Effector memory CD8-positive, alpha-beta T cell (primary cell): ENCODE data around the gene CDH15.
"Not testable (repeated sequence)": the region's sequence is repeated elsewhere in the genome, so short reads cannot be mapped to it uniquely, and the experiment has no call there.

Experiments used
- ATAC-seq: fragments of 150-1000 bp; cut with Tn5 transposase; replicated peaks from 2 replicates; pipeline ENCODE4 v1.10.0; 2021; ENCODE audit warnings: mild to moderate bottlenecking, moderate library complexity
- DNase-seq, 3 experiments: peaks; one replicate each; pipeline ENCODE4 v3.0.0; 2021
- H3K27ac Mint-ChIP-seq, 2 donors: one replicate each; pipeline ENCODE4 v1.8.0; 2022; ENCODE audit warnings: mild to moderate bottlenecking in 2 of 2, mixed read lengths in 2 of 2, moderate library complexity in 2 of 2
- H3K27me3 Mint-ChIP-seq, 2 donors: one replicate each; pipeline ENCODE4 v1.8.0; 2022; ENCODE audit warnings: mixed read lengths in 2 of 2
- H3K36me3 Mint-ChIP-seq: one replicate; pipeline ENCODE4 v1.8.0; 2022; ENCODE audit warnings: mild to moderate bottlenecking, moderate library complexity, mixed read lengths; ENCODE audit not compliant: insufficient read depth
- H3K4me1 Mint-ChIP-seq, 2 donors: one replicate each; pipeline ENCODE4 v1.8.0; 2022; ENCODE audit warnings: low read depth in 2 of 2, mixed read lengths in 2 of 2
- H3K4me3 Mint-ChIP-seq, 2 donors: one replicate each; pipeline ENCODE4 v1.8.0; 2022; ENCODE audit warnings: mild to moderate bottlenecking in 2 of 2, mixed read lengths in 2 of 2, moderate library complexity in 2 of 2
- H3K9me3 Mint-ChIP-seq, 2 donors: one replicate each; pipeline ENCODE4 v1.8.0; 2022; ENCODE audit warnings: mixed read lengths in 2 of 2

CDH15 gene

DNA sequence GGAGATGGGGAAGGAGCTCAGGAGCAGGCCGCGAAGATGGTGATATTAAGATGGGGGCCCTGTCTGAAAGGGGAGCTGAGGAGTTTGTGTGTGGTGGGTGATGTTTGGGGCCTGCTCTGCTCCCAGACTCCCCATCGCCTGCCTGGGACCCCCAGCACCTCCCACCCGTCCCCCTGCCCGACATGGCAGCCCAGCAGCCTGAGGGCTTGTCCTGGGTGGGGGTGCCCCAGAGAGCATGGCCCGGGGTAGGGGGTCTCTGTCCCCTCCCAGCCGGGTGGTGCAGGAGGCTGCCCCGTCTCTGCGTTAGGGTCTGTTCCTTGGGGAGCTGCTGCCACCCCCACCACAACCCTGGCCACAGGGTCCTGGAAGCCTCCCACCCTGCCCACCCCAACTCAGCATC is 5.2 kb downstream of the CDH15 start:
- ATAC-seq (no peak), DNase-seq (no peak)
- Mint-ChIP-seq H3K4me1 (no peaks in the 10 kb centered on the region), H3K9me3 (no peaks in the 10 kb centered on the region), H3K4me3 (no peak overlapping the region), H3K27ac (no peak overlapping the region), H3K27me3 (no peaks in the 10 kb centered on the region), H3K36me3 (no peaks in the 10 kb centered on the region)

DNA sequence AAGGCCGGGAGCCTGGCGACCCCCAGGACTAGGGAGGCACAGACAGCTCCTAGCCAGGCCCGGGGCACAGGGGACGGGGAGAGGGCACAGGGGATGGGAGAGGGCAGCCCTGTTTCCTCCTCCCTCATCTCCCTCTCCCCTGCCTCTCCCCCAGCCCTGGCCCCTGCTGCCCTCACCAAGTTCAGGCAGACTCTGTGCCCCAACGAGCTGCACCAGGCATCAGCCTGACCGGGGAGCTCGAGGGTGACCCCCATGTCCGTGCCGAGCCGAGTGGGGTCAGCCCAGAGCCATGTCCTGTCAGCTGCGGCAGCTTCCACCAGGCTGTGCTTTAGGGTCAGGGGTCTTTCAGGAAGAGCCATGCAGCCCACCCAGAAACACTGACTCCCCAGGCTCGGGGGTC is 6.0 kb downstream of the CDH15 start:
- no peak for ATAC-seq
- no peak overlapping the region for H3K27ac Mint-ChIP-seq

GRCh38 chr16:89178453-89179147 is 7.1 kb downstream of the CDH15 start:
- Mint-ChIP-seq H3K4me1 (no peaks in the 10 kb centered on the region), H3K9me3 (no peaks in the 10 kb centered on the region), H3K4me3 (no peak overlapping the region), H3K27me3 (no peaks in the 10 kb centered on the region), H3K27ac (no peak overlapping the region), H3K36me3 (no peaks in the 10 kb centered on the region)
- DNase-seq (no peak), ATAC-seq (no peak)

More for the DNA sequence above, 6.0 kb downstream of the CDH15 start:
- Mint-ChIP-seq H3K9me3 (no peaks in the 10 kb centered on the region), H3K4me1 (no peaks in the 10 kb centered on the region), H3K27me3 (no peaks in the 10 kb centered on the region), H3K4me3 (no peak overlapping the region), H3K36me3 (no peaks in the 10 kb centered on the region)
- DNase-seq = no peak

DNA sequence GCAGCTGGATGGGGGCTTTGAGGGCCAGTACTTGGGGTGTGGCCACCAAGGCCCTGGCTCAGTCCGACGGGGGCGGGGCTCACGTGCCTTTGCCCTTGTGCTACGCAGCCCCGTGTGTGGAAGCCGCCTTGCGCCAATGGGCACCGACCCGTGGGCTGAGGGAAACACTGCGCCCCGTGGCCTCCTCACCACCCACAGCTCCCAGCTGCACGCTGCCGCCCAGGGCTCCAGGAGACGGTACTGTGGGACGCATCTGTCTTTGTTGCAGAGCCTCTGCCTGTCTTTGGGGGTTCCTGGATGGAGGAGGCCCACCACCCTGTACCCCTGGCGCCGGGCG is 7.6 kb downstream of the CDH15 start:
- H3K4me1 Mint-ChIP-seq = no peaks in the 10 kb centered on the region
- H3K27ac Mint-ChIP-seq = no peak overlapping the region
- DNase-seq = no peak
- no peaks in the 10 kb centered on the region for H3K27me3 Mint-ChIP-seq
- H3K9me3 Mint-ChIP-seq = no peaks in the 10 kb centered on the region
- H3K4me3 Mint-ChIP-seq = no peak overlapping the region
- no peak for ATAC-seq
- H3K36me3 Mint-ChIP-seq = peaks cover 2% of the 10 kb centered on the region

DNA sequence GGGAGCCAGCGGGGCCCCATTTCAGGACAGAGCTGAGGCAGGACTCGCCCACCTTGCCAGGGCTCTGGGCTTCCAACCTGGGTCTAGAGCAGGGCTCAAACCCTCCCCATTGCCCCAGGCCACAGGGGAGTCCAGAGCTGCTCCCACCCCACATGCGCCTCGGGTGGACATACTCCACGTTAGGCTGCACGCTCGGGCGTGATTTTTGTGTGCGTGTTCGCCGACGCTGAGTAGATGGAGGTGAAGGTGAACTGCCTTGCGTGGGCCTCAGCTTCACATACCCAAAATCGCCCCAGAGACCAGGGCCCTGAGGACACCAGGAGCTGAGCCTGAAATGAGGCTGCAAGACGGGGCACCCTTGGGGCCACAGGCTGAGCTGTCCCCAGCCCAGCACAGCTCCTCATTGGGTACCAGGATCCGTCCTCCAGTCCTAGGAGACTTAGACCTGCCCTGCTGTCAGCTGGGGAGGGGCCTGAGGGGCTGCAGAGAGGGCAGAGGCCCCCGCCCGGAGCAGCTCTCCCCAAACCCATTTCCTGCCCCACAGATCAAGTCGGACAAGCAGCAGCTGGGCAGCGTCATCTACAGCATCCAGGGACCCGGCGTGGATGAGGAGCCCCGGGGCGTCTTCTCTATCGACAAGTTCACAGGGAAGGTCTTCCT is 8.2 kb downstream of the CDH15 start:
- no peak for ATAC-seq
- DNase-seq = no peak
- H3K27me3 Mint-ChIP-seq = no peaks in the 10 kb centered on the region
- no peak overlapping the region for H3K27ac Mint-ChIP-seq
- H3K36me3 Mint-ChIP-seq = peaks cover 8% of the 10 kb centered on the region
- no peaks in the 10 kb centered on the region for H3K9me3 Mint-ChIP-seq
- no peak overlapping the region for H3K4me3 Mint-ChIP-seq
- no peaks in the 10 kb centered on the region for H3K4me1 Mint-ChIP-seq

DNA sequence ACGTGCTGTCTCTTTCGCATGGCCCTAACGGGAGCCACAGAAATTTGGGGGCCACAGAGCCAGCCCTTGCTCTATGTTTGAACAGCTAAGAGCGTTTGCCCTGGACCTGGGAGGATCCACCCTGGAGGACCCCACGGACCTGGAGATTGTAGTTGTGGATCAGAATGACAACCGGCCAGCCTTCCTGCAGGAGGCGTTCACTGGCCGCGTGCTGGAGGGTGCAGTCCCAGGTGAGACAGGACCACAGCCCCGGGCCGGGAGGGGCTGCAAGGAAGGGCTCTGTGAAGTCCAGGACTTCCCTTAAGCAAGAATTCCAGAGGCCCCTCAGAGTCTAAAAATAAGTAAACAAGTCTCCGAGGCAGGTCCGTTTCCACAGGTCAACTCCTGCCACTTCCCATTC is 11.9 kb downstream of the CDH15 start:
- Mint-ChIP-seq H3K4me1 (peaks cover 0 to 4% of the 10 kb centered on the region in 2 donors), H3K9me3 (no peaks in the 10 kb centered on the region), H3K4me3 (no peak overlapping the region), H3K36me3 (peaks cover 35% of the 10 kb centered on the region), H3K27ac (no peak overlapping the region), H3K27me3 (no peaks in the 10 kb centered on the region)
- DNase-seq (no peak), ATAC-seq (no peak)

GRCh38 chr16:89183975-89184676 is 12.6 kb downstream of the CDH15 start:
- H3K27me3 Mint-ChIP-seq = no peaks in the 10 kb centered on the region
- no peak for ATAC-seq
- no peak for DNase-seq
- peak overlapping the region in 1 of 2 donors; percentile 81 for H3K27ac Mint-ChIP-seq
- H3K36me3 Mint-ChIP-seq = peaks cover 42% of the 10 kb centered on the region
- H3K9me3 Mint-ChIP-seq = no peaks in the 10 kb centered on the region
- H3K4me3 Mint-ChIP-seq = no peak overlapping the region
- peaks cover 0 to 4% of the 10 kb centered on the region in 2 donors for H3K4me1 Mint-ChIP-seq

DNA sequence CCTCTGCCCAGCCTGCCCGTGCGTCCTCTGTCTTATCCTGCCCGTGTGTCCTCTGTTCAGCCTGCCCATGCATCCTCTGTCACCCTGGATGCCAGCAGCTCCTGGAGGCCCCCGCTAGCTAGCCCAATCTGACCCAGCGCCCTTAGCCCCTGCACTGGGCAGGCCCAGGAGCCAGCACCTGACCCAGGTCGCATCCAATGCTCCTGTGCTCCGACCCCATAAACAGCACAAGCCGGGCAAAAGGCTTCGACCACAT is 13.1 kb downstream of the CDH15 start:
- Mint-ChIP-seq H3K27ac (peak overlapping the region in 1 of 2 donors; percentile 81), H3K27me3 (no peaks in the 10 kb centered on the region), H3K4me3 (no peak overlapping the region), H3K9me3 (no peaks in the 10 kb centered on the region), H3K4me1 (peaks cover 0 to 4% of the 10 kb centered on the region in 2 donors), H3K36me3 (peaks cover 46% of the 10 kb centered on the region)
- DNase-seq = no peak
- ATAC-seq = no peak

DNA sequence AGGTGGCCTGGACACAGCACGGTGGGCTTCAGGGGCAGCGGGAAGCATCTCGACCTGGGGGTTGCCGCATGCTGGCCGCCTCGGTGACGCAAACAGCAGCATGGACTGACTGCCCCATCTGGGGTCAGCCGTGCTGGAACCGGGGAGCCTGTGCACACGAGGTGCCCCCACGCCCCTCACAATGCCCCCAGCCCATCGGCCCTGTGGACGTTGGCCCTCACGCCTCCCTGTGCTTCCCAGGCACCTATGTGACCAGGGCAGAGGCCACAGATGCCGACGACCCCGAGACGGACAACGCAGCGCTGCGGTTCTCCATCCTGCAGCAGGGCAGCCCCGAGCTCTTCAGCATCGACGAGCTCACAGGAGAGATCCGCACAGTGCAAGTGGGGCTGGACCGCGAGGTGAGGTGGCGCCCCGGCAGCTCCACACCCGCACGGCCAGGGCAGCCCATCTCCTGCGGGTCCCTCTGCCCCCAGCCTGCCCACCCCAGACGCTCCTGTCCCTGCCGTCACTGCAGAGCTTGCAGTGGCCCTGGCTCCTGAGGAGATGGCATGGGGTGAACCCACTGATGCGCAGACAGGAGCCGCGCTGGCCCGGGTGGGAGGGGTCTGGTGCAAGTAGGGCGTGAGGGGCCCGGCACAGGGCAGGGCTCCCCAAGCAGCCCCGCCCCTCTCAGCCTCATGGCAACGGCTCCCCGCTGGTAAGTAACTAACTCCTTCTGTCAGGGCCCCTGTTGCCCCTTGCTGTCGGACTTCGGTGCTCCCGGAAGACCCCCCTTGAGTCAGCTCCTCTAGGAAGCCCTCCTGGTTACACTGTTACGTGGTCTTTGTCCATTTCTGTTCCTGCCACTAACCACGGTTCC is 13.6 kb downstream of the CDH15 start:
- peak; percentile 44 to 55 (median 47) for DNase-seq
- H3K4me1 Mint-ChIP-seq = peaks cover 0 to 4% of the 10 kb centered on the region in 2 donors
- no peaks in the 10 kb centered on the region for H3K27me3 Mint-ChIP-seq
- H3K27ac Mint-ChIP-seq = peak overlapping the region in 1 of 2 donors; percentile 81
- peaks cover 48% of the 10 kb centered on the region for H3K36me3 Mint-ChIP-seq
- no peak overlapping the region for H3K4me3 Mint-ChIP-seq
- ATAC-seq = peak; percentile 56
- H3K9me3 Mint-ChIP-seq = no peaks in the 10 kb centered on the region

- not testable (repeated sequence) for ATAC-seq, H3K4me3 Mint-ChIP-seq, H3K4me1 Mint-ChIP-seq, H3K9me3 Mint-ChIP-seq, H3K27me3 Mint-ChIP-seq, DNase-seq
- H3K36me3 Mint-ChIP-seq = peaks cover 48% of the 10 kb centered on the region
- peak overlapping the region in 1 of 2 donors; percentile 87 for H3K27ac Mint-ChIP-seq
Observed at GRCh38 chr16:89185887-89186592, 14.5 kb downstream of the CDH15 start.

- not testable (repeated sequence) for H3K4me3 Mint-ChIP-seq, H3K27me3 Mint-ChIP-seq, DNase-seq, H3K4me1 Mint-ChIP-seq, ATAC-seq, H3K9me3 Mint-ChIP-seq
- H3K27ac Mint-ChIP-seq = peak overlapping the region; percentile 67 to 87
- H3K36me3 Mint-ChIP-seq = peaks cover 48% of the 10 kb centered on the region
Observed at GRCh38 chr16:89186593-89187031, 15.1 kb downstream of the CDH15 start.

DNA sequence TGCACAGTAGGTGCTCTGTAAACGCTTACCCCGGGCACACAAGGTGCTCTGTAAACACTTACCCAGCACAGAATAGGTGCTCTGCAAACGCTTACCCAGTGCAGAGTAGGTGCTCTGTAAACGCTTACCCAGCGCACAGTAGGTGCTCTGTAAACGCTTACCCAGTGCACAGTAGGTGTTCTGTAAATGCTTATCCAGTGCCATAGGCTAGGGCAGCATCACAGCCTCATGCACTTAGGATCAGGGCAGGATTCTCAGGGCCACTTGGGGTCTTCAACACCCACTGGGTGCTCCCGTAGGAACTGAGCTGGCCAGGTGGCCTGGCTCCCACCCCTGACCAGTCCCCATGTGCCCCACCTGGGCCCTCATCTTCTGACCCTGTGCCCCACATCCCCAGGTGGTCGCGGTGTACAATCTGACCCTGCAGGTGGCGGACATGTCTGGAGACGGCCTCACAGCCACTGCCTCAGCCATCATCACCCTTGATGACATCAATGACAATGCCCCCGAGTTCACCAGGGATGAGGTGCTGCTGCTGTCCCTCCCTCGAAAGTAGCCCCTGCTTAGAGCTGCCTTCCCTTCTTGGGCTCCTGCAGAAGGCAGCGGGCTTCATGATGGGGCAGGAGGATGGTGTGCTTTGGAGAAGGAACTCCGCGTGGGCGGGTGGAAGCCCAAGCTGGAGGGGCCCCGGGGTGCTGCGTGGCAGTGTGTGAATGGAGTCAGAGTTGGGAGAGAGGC is 15.7 kb downstream of the CDH15 start:
- no peaks in the 10 kb centered on the region for H3K27me3 Mint-ChIP-seq
- peak in 2 of 3 experiments; percentile 32 to 35 for DNase-seq
- H3K4me3 Mint-ChIP-seq = peak overlapping the region; percentile 9 to 32
- peak; percentile 60 for ATAC-seq
- no peaks in the 10 kb centered on the region for H3K9me3 Mint-ChIP-seq
- peak overlapping the region; percentile 67 to 87 for H3K27ac Mint-ChIP-seq
- H3K36me3 Mint-ChIP-seq = peaks cover 48% of the 10 kb centered on the region
- peaks cover 0 to 4% of the 10 kb centered on the region in 2 donors for H3K4me1 Mint-ChIP-seq
